HEK293 (cell line): ENCODE results near the gene AATF.

Source experiments
- CTCF ChIA-PET: fragments of 350-600 bp; formaldehyde crosslinking; extraction: SDS; loops from one replicate; lab custom pipeline; 2021; ENCODE audit warnings: antibody characterized with exemption; lab: Yijun Ruan, JAX
- POLR2A ChIA-PET: fragments of 300-600 bp; formaldehyde crosslinking; extraction: SDS; loops from one replicate; lab custom pipeline; 2020; ENCODE audit warnings: antibody characterized with exemption, inconsistent platforms; lab: Yijun Ruan, JAX
- H3K27ac ChIP-seq: fragments of 200-500 bp; sonication (Bioruptor generic); 2 replicates; pipeline ENCODE4 v1.5.1; 2014; ENCODE audit warnings: low read depth, low read length, control low read depth, inconsistent platforms; ENCODE audit errors: extremely low read depth
- H3K36me3 ChIP-seq, 2 experiments: fragments of 200-500 bp in 1 of 2; sonication (Bioruptor generic) in 1 of 2; 1 replicate in 1 of 2; 2 replicates in 1 of 2; pipeline ENCODE4 v1.5.1; 2014 to 2017; ENCODE audit warnings: inconsistent platforms in 2 of 2, low read length in 2 of 2; ENCODE audit not compliant: control insufficient read depth in 2 of 2, insufficient read depth in 1 of 2
- H3K4me1 ChIP-seq: fragments of 200-500 bp; sonication (Bioruptor generic); 2 replicates; pipeline ENCODE4 v1.5.1; 2014; ENCODE audit warnings: mild to moderate bottlenecking, low read length, inconsistent platforms; ENCODE audit not compliant: control insufficient read depth, insufficient read depth
- H3K4me3 ChIP-seq: 2 replicates; pipeline ENCODE4 v1.5.1; 2011; ENCODE audit warnings: low read depth, mild to moderate bottlenecking, control low read depth, low read length, moderate library complexity
- H3K9me3 ChIP-seq: fragments of 200-500 bp; sonication (Bioruptor generic); 2 replicates; pipeline ENCODE4 v1.5.1; 2014; ENCODE audit warnings: low read depth, low read length, inconsistent platforms; ENCODE audit not compliant: control insufficient read depth, insufficient read depth
- FEZF1 ChIP-seq: fragments of 450-650 bp; formaldehyde crosslinking; IDR thresholded peaks from 2 replicates; pipeline ENCODE4 v1.5.1; 2016; ENCODE audit warnings: missing biosample characterization, missing genetic modification characterization
- GLI2 ChIP-seq: fragments of 450-650 bp; formaldehyde crosslinking; IDR thresholded peaks from 2 replicates; pipeline ENCODE4; 2017; ENCODE audit warnings: missing biosample characterization, missing genetic modification characterization, low read depth, borderline replicate concordance
- GLIS1 ChIP-seq: fragments of 450-650 bp; formaldehyde crosslinking; IDR thresholded peaks from 2 replicates; pipeline ENCODE4 v1.5.1; 2016; ENCODE audit warnings: missing biosample characterization, missing genetic modification characterization
- KLF8 ChIP-seq: fragments of 450-650 bp; formaldehyde crosslinking; IDR thresholded peaks from 2 replicates; pipeline ENCODE4 v1.5.1; 2016; ENCODE audit warnings: missing biosample characterization, missing genetic modification characterization
- MZF1 ChIP-seq: fragments of 450-650 bp; formaldehyde crosslinking; IDR thresholded peaks from 2 replicates; pipeline ENCODE4 v1.5.1; 2017; ENCODE audit warnings: missing biosample characterization, missing genetic modification characterization, borderline replicate concordance
- OSR2 ChIP-seq: fragments of 450-650 bp; formaldehyde crosslinking; IDR thresholded peaks from 2 replicates; pipeline ENCODE4 v1.5.1; 2016; ENCODE audit warnings: missing biosample characterization, missing genetic modification characterization
- PRDM1 ChIP-seq: fragments of 450-650 bp; formaldehyde crosslinking; IDR thresholded peaks from 2 replicates; pipeline ENCODE4; 2016; ENCODE audit warnings: missing biosample characterization, missing genetic modification characterization
- WT1 ChIP-seq: fragments of 450-650 bp; formaldehyde crosslinking; IDR thresholded peaks from 2 replicates; pipeline ENCODE4 v1.5.1; 2016; ENCODE audit warnings: missing biosample characterization, missing genetic modification characterization
- ZNF366 ChIP-seq: fragments of 450-650 bp; formaldehyde crosslinking; conservative IDR thresholded peaks from 2 replicates; pipeline ENCODE4 v1.5.1; 2016; ENCODE audit warnings: missing biosample characterization, missing genetic modification characterization
- ZNF610 ChIP-seq: fragments of 450-650 bp; formaldehyde crosslinking; IDR thresholded peaks from 2 replicates; pipeline ENCODE4 v1.5.1; 2016; ENCODE audit warnings: missing biosample characterization, missing genetic modification characterization, borderline replicate concordance
- ZNF629 ChIP-seq: fragments of 450-650 bp; formaldehyde crosslinking; IDR thresholded peaks from 2 replicates; pipeline ENCODE4 v1.5.1; 2017; ENCODE audit warnings: missing biosample characterization, missing genetic modification characterization
- ZNF660 ChIP-seq: fragments of 450-650 bp; IDR thresholded peaks from 2 replicates; pipeline ENCODE4 v1.5.1; 2018; ENCODE audit warnings: missing biosample characterization, mild to moderate bottlenecking, missing genetic modification characterization
- ZNF677 ChIP-seq: fragments of 450-650 bp; IDR thresholded peaks from 2 replicates; pipeline ENCODE4 v1.5.0; 2018; ENCODE audit warnings: missing biosample characterization, mild to moderate bottlenecking, missing genetic modification characterization, moderate library complexity
- ZNF776 ChIP-seq: fragments of 450-650 bp; formaldehyde crosslinking; IDR thresholded peaks from 2 replicates; pipeline ENCODE4 v1.5.0; 2017; ENCODE audit warnings: missing biosample characterization, missing genetic modification characterization, borderline replicate concordance
- ZNF777 ChIP-seq: fragments of 450-650 bp; formaldehyde crosslinking; IDR thresholded peaks from 2 replicates; pipeline ENCODE4 v1.5.1; 2017; ENCODE audit warnings: missing biosample characterization, missing genetic modification characterization, borderline replicate concordance
- ZNF843 ChIP-seq: fragments of 450-650 bp; formaldehyde crosslinking; IDR thresholded peaks from 2 replicates; pipeline ENCODE4 v1.5.1; 2016; ENCODE audit warnings: missing biosample characterization, missing genetic modification characterization
- TF ChIP-seq, protein P1 (sequence below): fragments of 450-650 bp; formaldehyde crosslinking; IDR thresholded peaks from 2 replicates; pipeline ENCODE4 v1.5.1; 2016; ENCODE audit warnings: missing biosample characterization, missing genetic modification characterization
- TF ChIP-seq, protein P2 (sequence below): fragments of 450-650 bp; formaldehyde crosslinking; IDR thresholded peaks from 2 replicates; pipeline ENCODE4 v1.5.1; 2016; ENCODE audit warnings: missing biosample characterization, missing genetic modification characterization, borderline replicate concordance
- TF ChIP-seq, protein P3 (sequence below): fragments of 450-650 bp; IDR thresholded peaks from 2 replicates; pipeline ENCODE4 v1.5.1; 2018; ENCODE audit warnings: missing biosample characterization, mild to moderate bottlenecking, missing genetic modification characterization
- TF ChIP-seq, protein P4 (sequence below): fragments of 450-650 bp; formaldehyde crosslinking; IDR thresholded peaks from 2 replicates; pipeline ENCODE4 v1.5.1; 2016; ENCODE audit warnings: missing biosample characterization, missing genetic modification characterization
- TF ChIP-seq, protein P5 (sequence below): fragments of 450-650 bp; formaldehyde crosslinking; IDR thresholded peaks from 2 replicates; pipeline ENCODE4 v1.5.1; 2016; ENCODE audit warnings: missing biosample characterization, missing genetic modification characterization

Gene AATF

DNA sequence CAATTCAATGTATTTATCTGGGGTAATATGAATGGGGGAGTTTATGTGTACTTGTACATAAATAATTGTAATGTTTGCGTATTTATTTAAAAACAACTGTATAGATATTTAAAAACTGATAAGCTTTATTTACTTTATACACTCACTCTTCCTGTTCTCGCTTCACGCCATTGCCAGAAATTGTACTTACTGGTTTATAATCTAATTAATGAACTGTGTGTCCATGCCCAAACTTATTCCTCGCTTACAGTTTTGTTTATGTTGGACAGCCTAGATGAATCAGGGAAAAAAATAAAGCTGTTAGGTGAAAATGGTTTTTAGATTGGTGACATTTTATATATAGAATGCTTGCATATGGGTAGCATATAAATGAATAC is 30.8 kb downstream of the AATF start:
- peak overlapping the region; percentile 36; the same call in 1 of the 2 replicates for H3K27ac ChIP-seq
- peak; percentile 35; the same call in 1 of the 2 replicates for TF ChIP-seq KLF8 (tag by site-specific recombination)
- TF ChIP-seq, protein P1, sequence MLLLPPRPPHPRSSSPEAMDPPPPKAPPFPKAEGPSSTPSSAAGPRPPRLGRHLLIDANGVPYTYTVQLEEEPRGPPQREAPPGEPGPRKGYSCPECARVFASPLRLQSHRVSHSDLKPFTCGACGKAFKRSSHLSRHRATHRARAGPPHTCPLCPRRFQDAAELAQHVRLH (tag by site-specific recombination) = no peak
- no peak for TF ChIP-seq ZNF776
- TF ChIP-seq WT1 (tag by site-specific recombination) = 0 out of 2 replicates have a peak, but pooled peaks have one; percentile 14
- TF ChIP-seq ZNF843 (tag by site-specific recombination) = peak; percentile 48; the same call in 1 of the 2 replicates
- TF ChIP-seq MZF1 = 0 out of 2 replicates have a peak, but pooled peaks have one; percentile 3
- TF ChIP-seq ZNF777 (tag by site-specific recombination) = no peak
- TF ChIP-seq GLI2 (tag by site-specific recombination) = 0 out of 2 replicates have a peak, but pooled peaks have one; percentile 7
- TF ChIP-seq, all 188 proteins: peak for 5
- ChIA-PET CTCF (interaction anchor here (0.6 to 1.7 kb wide), 4 partner anchors 67 to 352 kb away, joined by 3 to 9 read pairs (median 4); no protein-coding TSS in a partner anchor), POLR2A (interaction anchor here (0.9 to 1.4 kb wide), 2 partner anchors 31 to 78 kb away, joined by 3 read pairs; partner anchors contain the start of gene AATF)
- no peak overlapping the region for H3K4me3 ChIP-seq
- peaks cover 0 to 8% of the 10 kb centered on the region in 2 experiments; a peak in 1 of 3 replicates for H3K36me3 ChIP-seq
- no peaks in the 10 kb centered on the region for H3K9me3 ChIP-seq
- H3K4me1 ChIP-seq = peaks cover 39% of the 10 kb centered on the region

DNA sequence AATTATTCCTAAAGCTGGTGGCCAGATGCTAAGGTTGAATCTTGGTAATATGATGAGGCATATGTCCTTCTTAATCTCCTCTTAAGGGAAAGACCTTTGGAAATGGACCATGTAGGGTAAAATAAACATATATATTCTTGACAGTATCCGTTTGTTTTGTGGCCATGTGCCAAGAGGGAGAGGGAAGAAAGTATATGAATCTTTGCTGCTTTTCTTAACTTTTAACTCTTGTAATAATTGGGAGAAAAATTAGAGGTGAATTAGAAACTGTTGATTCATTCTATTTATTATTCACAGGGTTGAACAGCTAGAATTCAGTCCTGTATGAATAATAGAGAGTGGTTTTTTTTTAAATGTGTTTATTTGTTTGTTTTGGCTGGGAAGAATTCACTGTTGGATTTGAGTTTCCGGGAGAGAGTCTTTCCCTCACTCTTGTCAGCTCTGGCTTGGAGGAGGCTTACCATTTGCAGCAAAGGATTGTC is 31.6 kb downstream of the AATF start:
- H3K4me3 ChIP-seq = no peak overlapping the region
- POLR2A ChIA-PET = interaction anchor here (0.9 to 1.4 kb wide), 2 partner anchors 31 to 79 kb away, joined by 3 read pairs; partner anchors contain the start of gene AATF
- CTCF ChIA-PET = interaction anchor here (0.6 to 1.7 kb wide), 4 partner anchors 67 to 352 kb away, joined by 3 to 9 read pairs (median 3); no protein-coding TSS in a partner anchor
- H3K4me1 ChIP-seq = peaks cover 34% of the 10 kb centered on the region
- no peaks in the 10 kb centered on the region for H3K9me3 ChIP-seq
- peak overlapping the region; percentile 42; the same call in 1 of the 2 replicates for H3K27ac ChIP-seq
- peaks cover 0 to 12% of the 10 kb centered on the region in 2 experiments; a peak in 1 of 3 replicates for H3K36me3 ChIP-seq
- peak; percentile 41 for TF ChIP-seq ZNF366
- peak; percentile 80 for TF ChIP-seq ZNF843 (tag by site-specific recombination)
- peak; percentile 58 for TF ChIP-seq PRDM1 (tag by site-specific recombination)
- 0 out of 2 replicates have a peak, but pooled peaks have one; percentile 36 for TF ChIP-seq ZNF610 (tag by site-specific recombination)
- 0 out of 2 replicates have a peak, but pooled peaks have one; percentile 12 for TF ChIP-seq ZNF660 (tag by site-specific recombination)
- TF ChIP-seq ZNF677 (tag by site-specific recombination) = no peak
- peak; percentile 18; the same call in 1 of the 2 replicates for TF ChIP-seq MZF1
- TF ChIP-seq, protein P2, sequence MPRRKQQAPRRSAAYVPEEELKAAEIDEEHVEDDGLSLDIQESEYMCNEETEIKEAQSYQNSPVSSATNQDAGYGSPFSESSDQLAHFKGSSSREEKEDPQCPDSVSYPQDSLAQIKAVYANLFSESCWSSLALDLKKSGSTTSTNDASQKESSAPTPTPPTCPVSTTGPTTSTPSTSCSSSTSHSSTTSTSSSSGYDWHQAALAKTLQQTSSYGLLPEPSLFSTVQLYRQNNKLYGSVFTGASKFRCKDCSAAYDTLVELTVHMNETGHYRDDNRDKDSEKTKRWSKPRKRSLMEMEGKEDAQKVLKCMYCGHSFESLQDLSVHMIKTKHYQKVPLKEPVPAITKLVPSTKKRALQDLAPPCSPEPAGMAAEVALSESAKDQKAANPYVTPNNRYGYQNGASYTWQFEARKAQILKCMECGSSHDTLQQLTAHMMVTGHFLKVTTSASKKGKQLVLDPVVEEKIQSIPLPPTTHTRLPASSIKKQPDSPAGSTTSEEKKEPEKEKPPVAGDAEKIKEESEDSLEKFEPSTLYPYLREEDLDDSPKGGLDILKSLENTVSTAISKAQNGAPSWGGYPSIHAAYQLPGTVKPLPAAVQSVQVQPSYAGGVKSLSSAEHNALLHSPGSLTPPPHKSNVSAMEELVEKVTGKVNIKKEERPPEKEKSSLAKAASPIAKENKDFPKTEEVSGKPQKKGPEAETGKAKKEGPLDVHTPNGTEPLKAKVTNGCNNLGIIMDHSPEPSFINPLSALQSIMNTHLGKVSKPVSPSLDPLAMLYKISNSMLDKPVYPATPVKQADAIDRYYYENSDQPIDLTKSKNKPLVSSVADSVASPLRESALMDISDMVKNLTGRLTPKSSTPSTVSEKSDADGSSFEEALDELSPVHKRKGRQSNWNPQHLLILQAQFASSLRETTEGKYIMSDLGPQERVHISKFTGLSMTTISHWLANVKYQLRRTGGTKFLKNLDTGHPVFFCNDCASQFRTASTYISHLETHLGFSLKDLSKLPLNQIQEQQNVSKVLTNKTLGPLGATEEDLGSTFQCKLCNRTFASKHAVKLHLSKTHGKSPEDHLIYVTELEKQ (tag by site-specific recombination) = peak; percentile 40; the same call in 1 of the 2 replicates
- peak; percentile 75 for TF ChIP-seq GLIS1 (tag by site-specific recombination)
- TF ChIP-seq WT1 (tag by site-specific recombination) = peak; percentile 54
- TF ChIP-seq FEZF1 = peak; percentile 57
- TF ChIP-seq, protein P3, sequence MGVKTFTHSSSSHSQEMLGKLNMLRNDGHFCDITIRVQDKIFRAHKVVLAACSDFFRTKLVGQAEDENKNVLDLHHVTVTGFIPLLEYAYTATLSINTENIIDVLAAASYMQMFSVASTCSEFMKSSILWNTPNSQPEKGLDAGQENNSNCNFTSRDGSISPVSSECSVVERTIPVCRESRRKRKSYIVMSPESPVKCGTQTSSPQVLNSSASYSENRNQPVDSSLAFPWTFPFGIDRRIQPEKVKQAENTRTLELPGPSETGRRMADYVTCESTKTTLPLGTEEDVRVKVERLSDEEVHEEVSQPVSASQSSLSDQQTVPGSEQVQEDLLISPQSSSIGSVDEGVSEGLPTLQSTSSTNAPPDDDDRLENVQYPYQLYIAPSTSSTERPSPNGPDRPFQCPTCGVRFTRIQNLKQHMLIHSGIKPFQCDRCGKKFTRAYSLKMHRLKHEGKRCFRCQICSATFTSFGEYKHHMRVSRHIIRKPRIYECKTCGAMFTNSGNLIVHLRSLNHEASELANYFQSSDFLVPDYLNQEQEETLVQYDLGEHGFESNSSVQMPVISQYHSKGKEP (tag by site-specific recombination) = peak; percentile 40; the same call in 1 of the 2 replicates
- TF ChIP-seq, protein P4, sequence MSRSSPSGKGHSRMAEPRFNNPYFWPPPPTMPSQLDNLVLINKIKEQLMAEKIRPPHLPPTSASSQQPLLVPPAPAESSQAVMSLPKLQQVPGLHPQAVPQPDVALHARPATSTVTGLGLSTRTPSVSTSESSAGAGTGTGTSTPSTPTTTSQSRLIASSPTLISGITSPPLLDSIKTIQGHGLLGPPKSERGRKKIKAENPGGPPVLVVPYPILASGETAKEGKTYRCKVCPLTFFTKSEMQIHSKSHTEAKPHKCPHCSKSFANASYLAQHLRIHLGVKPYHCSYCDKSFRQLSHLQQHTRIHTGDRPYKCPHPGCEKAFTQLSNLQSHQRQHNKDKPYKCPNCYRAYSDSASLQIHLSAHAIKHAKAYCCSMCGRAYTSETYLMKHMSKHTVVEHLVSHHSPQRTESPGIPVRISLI (tag by site-specific recombination) = peak; percentile 47; the same call in 1 of the 2 replicates
- peak; percentile 87 for TF ChIP-seq OSR2 (tag by site-specific recombination)
- TF ChIP-seq, protein P5, sequence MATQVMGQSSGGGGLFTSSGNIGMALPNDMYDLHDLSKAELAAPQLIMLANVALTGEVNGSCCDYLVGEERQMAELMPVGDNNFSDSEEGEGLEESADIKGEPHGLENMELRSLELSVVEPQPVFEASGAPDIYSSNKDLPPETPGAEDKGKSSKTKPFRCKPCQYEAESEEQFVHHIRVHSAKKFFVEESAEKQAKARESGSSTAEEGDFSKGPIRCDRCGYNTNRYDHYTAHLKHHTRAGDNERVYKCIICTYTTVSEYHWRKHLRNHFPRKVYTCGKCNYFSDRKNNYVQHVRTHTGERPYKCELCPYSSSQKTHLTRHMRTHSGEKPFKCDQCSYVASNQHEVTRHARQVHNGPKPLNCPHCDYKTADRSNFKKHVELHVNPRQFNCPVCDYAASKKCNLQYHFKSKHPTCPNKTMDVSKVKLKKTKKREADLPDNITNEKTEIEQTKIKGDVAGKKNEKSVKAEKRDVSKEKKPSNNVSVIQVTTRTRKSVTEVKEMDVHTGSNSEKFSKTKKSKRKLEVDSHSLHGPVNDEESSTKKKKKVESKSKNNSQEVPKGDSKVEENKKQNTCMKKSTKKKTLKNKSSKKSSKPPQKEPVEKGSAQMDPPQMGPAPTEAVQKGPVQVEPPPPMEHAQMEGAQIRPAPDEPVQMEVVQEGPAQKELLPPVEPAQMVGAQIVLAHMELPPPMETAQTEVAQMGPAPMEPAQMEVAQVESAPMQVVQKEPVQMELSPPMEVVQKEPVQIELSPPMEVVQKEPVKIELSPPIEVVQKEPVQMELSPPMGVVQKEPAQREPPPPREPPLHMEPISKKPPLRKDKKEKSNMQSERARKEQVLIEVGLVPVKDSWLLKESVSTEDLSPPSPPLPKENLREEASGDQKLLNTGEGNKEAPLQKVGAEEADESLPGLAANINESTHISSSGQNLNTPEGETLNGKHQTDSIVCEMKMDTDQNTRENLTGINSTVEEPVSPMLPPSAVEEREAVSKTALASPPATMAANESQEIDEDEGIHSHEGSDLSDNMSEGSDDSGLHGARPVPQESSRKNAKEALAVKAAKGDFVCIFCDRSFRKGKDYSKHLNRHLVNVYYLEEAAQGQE (tag by site-specific recombination) = no peak
- peak; percentile 20; the same call in 1 of the 2 replicates for TF ChIP-seq ZNF629 (tag by site-specific recombination)
